Stimulated activated CD8-positive, alpha-beta memory T cell treated with anti-CD3 and anti-CD28 coated beads, Interleukin-12 subunit alpha, Interleukin-12 subunit beta, amount 100 ng/mL, for 1 hour (primary cell): ENCODE measurements around the gene ARHGEF35.
"Not testable (repeated sequence)": the region's sequence is repeated elsewhere in the genome, so short reads cannot be mapped to it uniquely, and the experiment has no call there.

Experiments used
- DNase-seq: peaks from one replicate; pipeline ENCODE4 v3.0.0-alpha.2; 2020; ENCODE audit warnings: low read depth

Gene ARHGEF35

GRCh38 chr7:144178380-144179164, 17.1 kb downstream of the ARHGEF35 start:
- not testable (repeated sequence) for DNase-seq

GRCh38 chr7:144174613-144175012, 21.0 kb downstream of the ARHGEF35 start:
- DNase-seq, result no peak

DNA sequence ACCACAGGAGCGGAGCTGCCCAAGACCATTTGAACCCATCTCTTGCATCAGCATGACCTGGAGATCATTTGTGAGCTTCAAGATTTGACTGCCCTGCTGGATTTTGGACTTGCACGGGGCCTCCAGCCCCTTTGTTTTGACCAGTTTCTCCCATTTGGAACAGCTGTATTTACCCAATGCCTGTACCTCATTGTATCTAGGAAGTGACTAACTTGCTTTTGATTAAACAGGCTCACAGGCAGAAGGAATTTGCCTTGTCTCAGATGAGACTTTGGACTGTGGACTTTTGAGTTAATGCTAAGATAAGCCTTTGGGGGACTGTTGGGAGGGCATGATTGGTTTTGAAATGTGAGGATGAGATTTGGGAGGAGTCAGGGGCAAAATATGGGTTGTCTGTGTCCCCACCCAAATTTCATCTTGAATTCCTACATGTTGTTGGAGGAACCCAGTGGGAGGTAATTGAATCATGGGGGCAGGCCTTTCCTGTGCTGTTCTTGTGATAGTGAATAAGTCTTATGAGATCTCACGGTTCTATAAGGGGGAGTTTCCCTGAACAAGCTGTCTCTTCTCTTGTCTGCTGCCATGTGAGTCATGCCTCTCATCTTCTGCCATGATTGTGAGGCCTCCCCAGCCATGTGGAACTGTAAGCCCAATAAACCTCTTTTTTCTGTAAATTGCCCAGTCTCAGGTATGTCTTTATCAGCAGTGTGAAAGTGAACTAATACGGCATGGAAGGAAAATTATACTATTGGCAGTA, 23.9 kb downstream of the ARHGEF35 start:
- DNase-seq, result not testable (repeated sequence)

DNA sequence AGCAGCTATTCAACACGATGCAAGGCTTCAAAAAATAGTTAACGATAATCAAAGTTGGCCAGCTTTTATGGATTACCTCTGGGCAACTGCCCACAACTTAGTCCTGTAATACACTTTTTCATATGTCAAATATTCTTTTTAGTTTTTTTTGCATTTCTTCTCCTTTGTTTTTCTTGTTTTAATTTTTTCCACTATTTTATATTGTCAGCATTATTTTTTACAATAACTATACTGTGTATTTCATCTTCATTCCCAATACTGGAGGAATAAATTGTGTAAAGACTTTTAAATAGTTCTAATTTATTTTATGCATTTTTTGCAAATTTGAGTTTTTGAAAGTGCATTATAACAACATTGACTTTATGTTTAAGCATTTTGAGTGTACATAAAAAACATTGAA, 30.8 kb downstream of the ARHGEF35 start:
- DNase-seq, result no peak

- DNase-seq, result no peak
Observed at GRCh38 chr7:144158861-144159260, 36.8 kb downstream of the ARHGEF35 start.

- DNase-seq, result no peak
Observed at GRCh38 chr7:144148224-144148827, 47.3 kb downstream of the ARHGEF35 start.

DNA sequence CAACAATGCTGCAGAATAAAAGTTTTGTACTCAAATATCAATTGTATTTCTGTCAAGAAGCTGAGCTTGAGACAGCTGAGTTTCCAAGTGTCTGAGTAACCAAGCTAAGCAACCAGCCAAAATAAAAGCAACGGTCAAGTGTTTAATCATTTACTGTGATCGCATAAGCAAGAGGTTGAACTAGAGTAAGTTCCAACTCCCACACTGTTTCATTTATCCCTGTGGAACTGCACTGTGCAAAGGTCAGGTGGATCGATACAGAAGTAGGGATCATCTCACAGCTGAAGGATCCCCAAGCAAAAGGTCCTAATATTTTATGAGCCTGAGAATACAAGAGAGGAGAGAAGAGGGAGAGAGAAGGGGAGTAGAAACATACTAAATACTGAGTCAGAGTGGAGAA, 51.2 kb downstream of the ARHGEF35 start:
- DNase-seq, result no peak

- DNase-seq, result no peak
Observed at GRCh38 chr7:144142187-144142586, 53.4 kb downstream of the ARHGEF35 start.

DNA sequence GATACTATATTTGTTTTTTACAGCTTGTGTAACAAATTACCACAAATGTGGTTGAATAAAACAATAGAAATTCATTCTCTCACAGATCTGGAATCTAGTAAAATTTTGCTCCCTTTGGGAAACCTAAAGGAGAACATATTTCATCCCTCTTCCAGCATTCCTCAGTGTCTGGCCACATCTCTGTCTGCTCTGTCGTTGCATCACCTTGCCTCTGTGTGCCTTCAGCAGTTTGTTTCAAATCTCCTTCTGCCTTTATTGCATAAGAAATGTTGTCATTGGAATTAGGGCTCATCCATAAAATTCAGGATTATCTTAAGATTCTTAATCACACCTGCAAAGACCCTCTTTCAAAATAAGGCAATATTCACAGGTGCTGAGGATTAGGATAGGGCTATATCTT, 58.1 kb downstream of the ARHGEF35 start:
- DNase-seq, result no peak
